ENCODE measurements around the gene GPA33.

The GPA33 gene

DNA sequence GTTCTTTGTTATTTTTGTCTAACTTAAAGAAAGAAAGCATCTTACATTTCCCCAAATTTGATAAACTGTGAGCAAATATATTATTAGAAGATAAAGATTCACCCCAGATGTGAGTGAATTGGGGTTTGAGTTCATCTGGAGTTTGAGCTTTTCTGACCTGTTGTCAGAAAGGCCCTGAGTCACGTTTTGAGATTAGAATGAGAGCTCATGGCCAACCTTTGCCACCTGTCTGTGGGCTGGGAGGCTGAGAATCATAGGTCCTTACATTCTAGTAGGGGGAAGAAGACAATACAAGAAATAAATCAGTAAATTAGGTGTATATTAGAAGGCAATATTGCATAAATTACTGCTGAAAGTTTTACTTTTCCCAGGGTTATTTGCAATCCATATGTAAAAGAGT is 26.0 kb upstream of the GPA33 start:
- DNase-seq = no peak

DNA sequence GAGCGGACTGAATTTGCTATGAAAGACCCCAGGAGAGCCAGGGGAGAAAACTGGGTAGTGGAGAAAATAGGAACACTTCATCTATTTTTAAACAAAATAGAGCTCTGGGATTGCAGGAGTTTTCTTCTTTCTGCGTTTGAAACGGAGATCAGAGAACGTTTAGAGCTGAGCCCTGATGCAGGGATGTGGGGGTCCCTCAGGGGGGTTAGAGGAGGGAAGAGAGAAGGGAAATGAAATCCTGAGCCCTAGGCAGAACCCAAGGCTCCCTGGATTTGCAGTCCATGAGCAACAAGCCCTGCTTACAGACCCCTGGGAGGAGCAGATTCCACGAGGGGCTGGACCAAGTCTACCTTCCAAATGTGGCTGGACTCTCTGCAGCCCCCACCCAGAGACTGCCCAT is 25.5 kb upstream of the GPA33 start:
- DNase-seq = no peak

DNA sequence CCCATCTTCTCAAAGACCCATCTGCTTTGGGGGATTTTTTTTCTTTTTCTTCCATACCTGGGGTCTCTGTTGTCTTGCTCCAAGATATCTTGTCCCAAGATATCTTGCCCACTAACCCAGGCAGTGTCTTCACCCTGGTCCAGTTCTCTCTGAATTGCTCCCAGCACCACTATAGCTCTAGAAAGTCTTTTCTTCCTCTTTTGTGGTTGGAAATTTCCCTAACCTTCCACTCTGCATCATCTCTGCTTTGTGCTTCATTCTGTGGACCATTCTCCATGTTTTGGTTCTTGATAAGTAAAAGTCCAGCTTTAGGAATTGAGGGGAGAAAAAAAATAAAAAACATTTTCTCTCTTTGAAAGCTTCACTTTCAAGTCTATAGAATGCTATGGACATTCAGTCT is 24.5 kb upstream of the GPA33 start:
- DNase-seq = no peak

DNA sequence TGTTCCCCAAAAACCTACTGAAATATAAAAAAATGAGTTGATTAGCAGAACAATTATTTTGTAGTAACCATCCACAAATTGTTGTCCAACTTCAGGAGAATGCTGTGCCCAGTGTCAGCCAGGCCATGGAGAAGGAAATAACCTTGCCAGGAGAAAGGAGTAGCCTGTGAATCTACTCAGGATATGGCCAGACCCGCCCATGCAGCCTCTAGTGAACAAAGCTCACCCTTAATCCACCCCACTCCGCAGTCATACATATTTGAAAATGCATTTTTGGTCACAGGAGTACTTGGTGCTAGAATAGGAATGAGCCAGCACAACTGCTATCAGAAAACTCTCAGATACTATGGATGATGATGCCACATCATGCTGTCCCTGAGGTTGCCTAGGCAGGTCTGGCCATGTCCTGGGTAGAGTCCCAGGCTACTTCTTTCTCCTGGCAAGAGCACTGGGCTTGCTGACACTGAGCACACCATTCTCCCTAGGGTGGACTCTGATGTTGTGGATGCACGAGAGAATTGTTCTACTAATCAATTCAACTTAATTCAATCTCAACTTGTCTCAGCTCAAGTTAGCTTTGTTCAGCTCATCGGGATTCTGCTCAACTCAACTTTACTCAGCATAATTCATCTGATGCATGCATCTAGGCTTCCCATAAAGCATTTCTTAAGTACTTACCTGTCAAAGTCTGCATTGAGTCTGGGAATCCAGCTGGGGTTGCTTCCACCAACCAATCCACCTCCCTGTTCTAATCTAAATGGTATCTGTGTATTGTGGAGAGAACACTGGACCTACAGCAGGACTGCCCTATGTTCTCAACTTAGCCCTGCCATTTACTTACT is 21.9 kb upstream of the GPA33 start:
- DNase-seq = no peak

DNA sequence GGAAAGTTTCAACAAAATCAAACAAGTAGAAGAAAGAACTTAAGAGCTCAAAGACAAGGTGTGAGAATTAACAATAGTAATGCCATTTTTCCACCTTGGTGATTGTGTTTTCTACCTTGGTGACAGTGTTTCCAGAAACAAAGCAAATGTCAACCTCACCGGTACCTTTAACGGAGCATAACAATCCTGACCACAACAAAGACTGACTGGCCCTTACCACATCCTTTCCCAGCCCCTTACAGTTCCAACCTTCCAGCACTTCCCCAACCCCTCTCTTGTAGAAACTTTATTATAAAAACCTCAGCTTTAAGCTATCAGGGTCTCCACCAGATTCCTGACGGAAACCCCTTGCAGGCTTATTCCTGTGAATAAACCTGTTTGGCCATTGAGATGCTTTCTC is 20.4 kb upstream of the GPA33 start:
- DNase-seq = no peak

DNA sequence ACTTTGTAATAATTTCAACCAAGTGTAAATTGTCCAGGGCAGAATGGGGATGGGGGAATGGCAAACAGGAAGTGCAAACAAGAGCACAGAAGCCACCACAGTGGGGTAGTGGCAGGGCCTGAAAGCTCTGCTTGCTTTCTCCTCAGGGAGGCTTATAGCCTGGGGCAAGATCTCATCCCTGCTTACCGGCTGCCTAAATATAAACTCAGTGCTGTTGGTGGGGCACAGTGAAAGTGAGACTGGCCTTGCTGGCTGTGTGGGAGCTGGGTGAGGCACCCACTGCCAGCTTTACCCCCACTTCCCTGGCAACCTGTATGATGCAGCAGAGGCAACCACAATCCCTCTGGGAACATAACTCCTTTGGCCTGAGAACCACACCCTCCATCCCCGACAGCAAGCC is 18.9 kb upstream of the GPA33 start:
- no peak for DNase-seq

DNA sequence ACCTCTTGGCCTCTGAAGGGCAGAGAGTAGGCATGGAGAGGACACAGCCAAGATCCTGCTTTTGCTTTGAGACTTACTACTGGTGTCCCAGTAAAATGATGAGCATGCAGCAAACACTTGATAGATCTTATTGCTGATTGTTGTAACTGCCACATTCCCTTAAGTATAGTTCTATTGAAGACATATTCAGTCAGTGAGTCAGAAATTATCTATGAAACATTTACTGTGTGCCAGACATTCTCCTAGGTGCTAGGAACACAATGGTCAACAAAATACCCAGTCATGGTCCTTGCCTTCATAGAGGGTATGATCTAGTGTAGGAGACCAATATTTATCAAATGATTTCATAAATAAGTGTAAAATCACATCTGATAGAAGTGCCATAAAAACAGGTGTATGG is 17.3 kb upstream of the GPA33 start:
- no peak for DNase-seq

DNA sequence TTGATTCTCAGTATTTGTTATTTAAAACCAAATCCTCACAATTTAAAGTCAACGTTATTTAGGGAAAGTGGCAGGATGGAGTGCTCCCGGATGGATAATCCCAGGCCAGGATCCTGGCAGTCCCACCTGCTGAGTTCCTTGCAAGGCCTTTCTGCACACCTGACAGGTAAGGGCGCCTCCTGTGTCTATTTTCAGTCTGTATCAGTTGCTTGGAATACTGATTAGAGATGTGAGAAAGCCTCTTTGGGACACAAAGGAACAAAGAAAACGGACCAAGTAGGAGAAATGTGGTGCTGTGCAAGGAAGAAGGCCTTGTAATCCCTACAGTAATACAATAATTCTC is 15.9 kb upstream of the GPA33 start:
- no peak for DNase-seq

DNA sequence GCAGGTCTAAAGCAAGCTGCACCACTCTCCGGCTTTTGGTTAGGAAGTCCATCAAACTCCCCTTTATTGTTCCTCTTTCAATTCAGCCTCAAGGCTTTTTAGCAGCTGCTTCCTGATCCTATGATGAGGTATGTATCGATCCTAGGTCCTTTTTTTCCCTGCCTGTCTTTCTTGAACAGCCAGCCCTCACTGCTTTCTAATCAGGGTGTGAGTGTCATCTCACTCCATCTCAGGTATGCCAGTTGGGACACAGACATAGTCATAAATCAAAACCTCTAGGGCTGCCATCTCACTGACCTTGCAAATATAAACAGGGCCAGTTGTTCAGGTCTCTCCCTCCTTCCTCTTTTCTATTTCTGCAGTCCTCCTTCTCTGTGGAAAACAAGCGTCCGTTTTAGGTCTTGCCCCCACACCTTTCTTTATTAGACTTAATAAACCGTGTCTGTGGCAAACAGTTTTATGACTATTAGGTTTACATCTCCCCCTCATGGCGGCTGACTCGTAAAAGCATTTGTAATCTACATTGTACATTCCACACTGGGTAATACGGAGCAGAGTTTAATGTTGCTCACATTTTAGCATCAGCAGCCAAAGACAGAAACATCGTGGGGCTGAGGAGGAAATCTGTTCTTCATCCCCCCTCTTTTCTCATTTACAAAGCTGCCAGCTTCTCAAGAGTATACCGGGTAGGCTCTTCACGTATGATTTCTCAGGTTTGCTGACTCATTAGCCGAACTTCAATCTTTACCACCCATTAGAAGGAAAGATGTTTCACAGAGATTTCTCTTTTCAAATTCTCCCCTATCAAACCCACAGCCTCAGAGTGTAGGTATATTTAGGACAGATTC is 15.3 kb upstream of the GPA33 start:
- no peak for DNase-seq

DNA sequence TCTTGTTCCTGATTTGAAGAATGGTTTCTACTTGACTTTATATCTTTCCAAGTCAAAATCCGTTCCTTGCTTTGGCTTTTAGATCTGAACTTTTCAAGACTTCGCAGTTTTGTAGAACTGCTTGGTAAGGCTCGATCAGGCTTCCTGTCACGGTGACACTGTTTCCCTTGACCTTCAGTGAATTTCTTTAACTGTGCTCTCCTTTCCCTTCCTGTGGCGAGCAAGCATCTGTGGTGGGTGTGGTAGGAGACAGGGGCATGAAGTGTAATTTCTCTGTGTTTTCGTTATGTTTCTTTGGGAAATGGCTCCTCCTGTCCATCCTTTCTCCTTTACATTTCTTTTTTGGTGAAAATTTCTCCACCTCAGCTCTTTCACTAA is 14.1 kb upstream of the GPA33 start:
- no peak for DNase-seq

DNA sequence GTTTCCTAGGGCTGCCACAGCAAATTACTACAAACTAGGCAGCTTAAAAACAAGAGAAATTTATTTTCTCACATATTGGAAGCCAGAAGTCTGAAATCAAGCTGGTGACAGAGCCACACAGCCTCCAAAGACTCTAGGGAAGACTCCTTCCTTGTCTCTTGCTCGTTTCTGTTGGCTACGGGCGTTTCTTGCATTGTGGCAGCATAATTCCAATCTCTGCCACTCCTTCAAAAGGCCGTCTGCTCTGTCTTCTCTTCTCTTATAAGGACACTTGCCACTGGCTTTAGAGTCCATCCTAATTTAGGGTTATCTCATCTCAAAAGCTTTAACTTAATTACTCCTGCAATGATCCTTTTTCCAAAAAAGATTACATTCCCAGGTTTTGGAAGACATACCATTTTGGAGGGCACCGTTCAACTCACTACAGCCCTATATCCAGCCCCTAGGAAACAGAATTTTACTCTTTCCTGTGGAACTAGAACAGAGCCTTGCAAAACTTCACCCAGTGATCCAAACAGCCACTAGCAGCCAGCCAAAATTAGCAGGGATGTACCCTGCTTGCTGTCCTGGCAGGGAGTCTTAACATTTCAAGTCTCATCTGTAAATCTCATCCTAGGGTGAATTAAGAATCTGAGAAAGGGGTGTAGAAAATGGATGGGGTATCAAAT is 12.9 kb upstream of the GPA33 start:
- DNase-seq = no peak

DNA sequence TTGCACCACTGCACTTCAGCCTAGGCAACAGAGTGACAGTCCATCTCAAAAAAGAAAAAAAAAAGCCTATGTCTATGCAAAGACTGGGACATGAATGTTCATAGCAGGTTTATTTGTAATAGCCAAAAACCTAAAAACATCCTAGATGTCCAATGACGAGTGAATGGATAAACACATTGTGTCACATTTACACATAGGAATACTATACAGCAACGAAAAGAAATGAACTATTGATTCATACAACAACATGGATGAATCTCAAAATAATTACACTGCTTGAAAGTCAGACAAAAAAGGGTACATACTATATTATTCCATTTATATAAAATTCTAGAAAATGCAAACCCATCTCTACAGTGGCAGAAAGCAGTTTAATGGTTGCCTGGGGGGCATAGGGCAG is 11.6 kb upstream of the GPA33 start:
- no peak for DNase-seq

DNA sequence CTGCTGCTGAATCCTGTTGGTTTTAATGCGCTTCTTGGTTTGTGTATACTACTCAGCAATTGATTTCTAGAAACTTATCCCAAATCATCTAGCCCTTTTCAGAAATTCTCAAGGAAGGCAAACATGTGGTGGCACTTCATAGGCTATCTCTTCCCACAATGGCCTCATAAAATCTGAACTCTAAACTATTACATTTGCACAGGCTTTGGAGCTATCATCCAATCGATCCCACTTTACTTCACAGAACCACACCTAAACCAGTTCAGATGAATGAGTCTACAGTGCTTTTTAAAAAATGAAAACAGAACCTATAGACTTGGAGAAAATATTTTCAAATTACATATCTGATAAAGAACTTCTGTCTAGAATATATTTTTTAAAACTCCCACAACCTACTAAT is 10.6 kb upstream of the GPA33 start:
- DNase-seq = no peak

DNA sequence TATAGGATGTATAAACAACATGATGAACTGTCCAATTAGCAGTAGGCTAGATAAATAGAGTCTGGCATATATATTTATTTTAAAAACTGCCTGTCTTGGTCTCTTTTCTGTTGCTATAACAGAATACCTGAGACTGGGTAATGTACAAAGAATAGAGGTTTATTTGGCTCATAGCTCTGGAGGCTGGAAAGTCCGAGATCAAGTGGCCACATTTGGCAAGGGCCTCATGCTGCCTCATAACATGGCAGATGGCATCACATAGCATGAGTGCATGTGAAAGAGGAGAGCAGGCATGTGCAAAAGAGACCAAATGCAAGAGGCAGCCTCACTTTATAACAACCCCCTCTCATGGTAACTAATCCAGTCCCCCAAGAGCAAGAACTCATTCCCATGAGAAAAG is 9.7 kb upstream of the GPA33 start:
- no peak for DNase-seq

DNA sequence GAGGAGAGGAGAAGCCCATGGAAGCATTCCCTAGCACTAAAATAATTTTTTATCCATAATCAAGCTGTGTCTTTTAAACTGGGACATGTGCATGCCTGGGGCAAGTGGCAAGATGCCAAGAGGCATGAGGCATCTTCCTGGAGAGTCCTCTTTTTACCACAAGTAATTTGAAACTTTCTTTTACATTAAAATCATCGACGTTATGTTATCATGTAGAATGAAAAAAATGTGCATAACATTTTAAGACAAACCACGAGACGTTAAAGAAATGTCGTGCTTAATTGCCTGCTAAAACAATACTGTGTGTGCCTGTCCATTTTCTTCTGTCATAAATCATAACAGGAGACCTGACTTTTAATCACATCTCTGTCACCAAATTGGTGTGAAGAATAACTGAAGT is 5.2 kb upstream of the GPA33 start:
- DNase-seq = no peak

DNA sequence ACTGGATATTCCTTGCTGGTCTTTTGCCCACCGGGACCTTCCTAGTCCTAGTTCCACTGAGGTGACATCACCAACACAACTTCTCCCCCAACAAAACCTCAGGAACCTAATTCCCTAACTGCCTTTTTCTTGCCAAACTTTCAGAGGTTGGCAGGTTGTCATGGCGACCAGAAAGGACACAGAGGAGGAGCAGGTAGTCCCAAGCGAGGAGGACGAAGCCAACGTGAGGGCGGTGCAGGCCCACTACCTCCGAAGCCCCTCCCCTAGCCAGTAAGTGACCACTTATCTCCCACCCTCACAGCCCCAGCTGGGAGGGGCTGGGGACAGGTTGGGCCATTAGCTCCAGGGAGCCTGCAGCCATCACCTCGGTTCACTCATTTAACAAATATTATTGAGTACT is 4.5 kb upstream of the GPA33 start:
- no peak for DNase-seq

DNA sequence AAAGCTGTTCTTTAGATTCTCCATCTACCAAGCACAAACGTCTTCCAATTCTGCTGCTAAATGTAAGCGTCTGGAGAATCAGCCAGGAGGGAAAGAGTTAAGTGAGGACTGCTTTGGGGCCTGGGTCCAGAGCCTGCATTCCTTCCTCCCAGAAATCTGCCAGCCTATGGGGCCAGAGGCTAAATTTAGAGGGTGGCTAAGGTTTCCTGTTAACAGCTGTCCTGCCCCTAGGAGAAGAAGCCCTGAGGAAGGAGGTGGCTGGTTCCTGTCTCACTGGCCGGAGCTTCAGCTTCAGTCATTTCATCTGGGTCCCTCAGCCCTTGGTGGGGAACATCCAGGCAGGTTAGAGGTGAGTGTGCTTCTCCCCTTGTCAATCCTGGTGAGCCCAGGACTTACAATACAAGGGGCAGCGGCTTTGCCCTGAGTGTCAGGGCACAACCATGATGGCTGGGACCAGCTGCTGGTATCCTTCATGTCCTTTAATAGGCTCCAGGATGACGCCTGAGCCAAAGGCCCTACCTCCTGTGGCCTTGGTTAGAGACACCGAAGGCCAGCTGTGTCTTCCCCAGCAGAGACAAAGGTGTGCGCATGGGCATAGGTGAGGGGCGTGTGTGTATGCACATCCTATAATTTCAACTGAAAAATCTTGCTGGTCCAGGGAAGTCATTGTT is 3.8 kb upstream of the GPA33 start, which contains the start of gene STYXL2:
Gene STYXL2 (plus strand): TSS at position 230 of the 671 bp plus-strand sequence. CDS start 775 bp downstream, outside the sequence.
- DNase-seq = no peak

DNA sequence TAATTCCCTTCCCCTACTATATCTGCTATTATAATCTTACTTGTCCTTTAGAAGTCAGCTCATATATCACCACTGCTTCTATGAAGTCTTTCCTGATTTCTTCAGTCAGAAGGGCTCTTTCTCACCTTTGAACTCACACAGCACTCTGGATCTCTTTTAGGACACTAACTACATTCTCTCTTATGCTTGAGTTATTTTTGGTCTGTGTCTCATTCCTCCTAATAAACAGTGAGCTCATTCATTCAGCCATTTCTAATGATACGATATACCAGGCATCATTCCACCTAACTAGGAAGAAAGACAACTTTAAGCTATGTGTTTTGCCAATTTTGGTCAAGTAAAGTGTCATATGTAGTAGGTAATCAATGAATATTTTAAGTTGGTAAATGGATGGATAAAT is 2.5 kb upstream of the GPA33 start:
- no peak for DNase-seq

DNA sequence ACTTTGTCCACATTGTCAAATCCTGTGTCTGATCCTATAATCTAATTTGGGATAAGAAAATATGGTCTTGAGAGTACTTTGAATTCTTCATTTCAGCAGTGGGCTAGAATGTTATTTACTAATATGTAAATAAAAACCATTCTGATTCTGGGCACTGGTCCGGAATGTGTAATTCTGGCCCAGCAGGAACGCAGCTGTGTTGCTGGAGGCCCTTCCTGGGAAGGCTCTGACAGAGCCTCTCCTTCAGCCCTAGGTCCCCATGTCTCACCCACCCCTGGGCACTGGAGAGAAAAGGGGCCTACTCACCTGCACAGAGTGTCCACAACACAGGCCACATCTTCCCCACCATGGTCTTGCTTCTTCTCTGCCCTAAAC is 251 bp downstream of the GPA33 start:
- DNase-seq = no peak

DNA sequence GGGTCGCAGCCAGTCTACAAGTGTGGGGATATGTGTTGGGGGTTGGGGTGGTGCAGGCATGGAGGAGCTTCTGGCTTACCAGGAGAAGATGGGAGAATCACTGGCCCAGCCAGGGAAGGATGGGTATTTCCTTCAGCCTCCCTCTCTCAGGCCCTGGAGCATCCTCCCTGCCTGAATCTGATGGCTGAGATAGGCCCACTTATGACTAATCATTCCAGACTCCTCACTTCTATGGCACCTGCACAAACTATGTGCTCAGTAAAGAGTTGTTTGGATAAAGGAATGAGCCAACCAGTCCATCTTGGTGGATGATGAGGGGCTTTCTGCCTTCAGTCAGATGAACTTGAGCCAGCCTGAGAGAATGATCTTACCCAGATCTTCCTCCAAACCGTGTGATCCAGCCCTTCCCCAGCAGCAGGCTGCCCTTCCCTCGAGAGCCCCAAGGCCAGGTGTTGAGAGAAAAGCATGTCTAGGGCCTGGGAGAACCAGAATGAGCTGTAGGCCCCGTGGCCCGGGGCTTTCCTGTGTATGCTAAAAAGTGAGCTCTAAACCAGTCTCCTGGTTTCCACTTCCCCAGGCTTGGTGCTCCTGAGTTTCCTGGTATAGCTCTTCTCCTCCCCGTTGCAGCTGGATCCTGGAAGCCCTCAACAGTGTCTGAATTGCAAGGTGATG is 1.3 kb downstream of the GPA33 start:
- no peak for DNase-seq

DNA sequence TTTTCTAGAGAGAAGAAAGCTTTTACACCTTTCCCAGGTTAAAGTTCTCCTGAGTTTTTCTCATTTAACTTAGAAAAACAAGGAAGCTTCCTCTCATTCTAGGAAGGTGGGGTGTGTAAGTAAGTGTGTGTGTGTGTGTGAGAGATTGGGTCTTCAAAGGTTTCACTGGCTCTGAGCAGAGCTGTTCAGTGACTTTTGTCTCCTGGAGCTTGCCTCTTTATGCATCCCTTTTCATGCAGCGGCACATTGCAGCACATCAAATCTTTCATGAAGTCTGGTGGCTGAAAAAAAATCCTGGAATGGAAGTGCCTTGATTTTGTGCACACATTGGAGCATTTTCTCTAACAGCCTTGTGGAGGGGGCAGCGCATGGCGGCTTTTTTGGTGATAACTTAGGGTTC is 3.4 kb downstream of the GPA33 start:
- DNase-seq = no peak

DNA sequence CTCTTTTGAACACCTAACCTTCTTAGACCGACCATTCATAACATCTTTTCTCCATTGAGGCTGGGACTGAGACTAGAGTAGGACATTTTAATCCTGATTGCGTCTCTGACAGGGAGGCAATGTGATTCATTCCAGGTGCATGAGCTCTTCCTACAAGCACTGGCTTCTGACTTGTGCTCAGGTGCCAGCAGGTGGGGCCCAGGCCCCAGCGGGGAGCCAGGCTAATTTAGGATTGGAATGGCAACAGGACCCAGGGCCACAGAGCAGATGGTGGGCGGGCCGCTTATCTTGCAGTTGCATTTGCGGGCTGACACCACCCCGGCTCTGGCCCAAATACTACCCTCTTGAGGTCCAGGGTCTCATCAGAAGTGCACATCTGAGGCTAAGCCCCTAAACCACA is 4.1 kb downstream of the GPA33 start:
- no peak for DNase-seq

DNA sequence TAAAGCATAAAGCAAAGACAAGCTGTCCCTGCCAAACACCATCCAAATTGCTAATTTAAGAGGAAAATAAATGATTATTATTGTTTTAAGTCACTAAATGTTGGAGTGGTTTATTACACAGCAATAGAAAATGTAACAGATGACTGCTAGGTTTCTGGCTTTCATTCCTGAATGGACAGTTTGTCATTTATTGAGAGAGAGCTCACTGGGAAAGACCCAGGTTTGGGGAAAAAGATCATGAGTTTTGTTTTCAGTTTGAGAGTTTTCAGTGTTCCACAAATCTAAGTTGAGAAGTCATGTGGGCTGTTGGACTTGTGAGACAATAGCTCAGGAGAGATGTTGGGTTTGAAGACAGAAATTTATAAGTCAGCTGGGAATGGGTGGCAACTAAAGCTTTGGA is 5.4 kb downstream of the GPA33 start:
- DNase-seq = no peak

Measured in activated effector memory CD4-positive, alpha-beta T cell treated with anti-CD3 and anti-CD28 coated beads, Interleukin-2, amount 50 U/mL, for 16 hours (primary cell).